GM03348 (cell line): Measurements from ENCODE around the gene DHX9.

Source experiments
- DNase-seq: peaks from one replicate; pipeline ENCODE4 v3.0.0; 2012; ENCODE audit warnings: low spot score

Gene DHX9

DNA sequence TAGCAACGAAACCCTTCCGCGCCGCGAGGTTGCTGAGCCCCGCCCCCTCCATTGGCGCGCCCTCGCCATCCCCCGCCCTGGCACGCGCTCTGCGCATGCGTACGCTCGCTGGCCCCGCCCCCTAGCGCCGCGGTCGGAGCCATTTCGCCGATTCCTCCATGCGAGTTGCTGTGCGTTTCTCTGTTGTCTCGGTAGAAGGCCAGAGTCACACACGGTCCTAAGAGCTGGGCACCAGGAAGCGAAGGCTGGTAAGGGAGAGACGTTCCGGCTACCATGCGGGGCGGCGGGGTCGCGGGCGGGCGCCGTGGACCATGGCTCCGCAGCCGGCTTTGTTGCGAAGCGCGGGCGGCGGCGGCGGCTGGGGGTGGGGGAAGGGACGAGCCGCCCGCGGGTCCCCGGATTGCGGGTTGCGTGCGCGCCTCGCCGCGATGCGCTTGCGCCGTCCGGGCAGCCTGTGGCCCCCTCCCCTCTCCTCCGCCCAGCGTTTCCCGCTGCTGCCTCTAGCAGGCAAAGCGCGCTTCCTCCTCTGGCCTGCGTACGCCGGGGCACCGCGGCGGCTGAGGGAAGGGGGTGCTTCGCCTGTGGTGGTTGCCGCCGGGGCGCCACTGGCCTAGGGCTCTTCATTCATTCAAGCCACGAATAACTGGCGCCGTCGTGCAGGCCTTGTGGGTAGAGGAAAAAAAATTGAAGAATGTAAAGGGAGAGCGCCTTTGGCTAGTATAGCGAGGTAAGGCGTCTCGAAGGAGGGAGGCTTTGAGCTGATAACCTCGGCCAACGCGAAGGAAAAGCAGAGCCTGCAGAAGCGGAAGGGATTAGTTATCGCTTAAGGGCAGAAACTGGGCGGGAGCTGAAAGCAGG, at the start of gene DHX9:
DHX9 (plus strand) TSS at position 139 of the 858 bp plus-strand sequence. CDS start 3,220 bp downstream, outside the sequence.
- peak; percentile 99 for DNase-seq

DNA sequence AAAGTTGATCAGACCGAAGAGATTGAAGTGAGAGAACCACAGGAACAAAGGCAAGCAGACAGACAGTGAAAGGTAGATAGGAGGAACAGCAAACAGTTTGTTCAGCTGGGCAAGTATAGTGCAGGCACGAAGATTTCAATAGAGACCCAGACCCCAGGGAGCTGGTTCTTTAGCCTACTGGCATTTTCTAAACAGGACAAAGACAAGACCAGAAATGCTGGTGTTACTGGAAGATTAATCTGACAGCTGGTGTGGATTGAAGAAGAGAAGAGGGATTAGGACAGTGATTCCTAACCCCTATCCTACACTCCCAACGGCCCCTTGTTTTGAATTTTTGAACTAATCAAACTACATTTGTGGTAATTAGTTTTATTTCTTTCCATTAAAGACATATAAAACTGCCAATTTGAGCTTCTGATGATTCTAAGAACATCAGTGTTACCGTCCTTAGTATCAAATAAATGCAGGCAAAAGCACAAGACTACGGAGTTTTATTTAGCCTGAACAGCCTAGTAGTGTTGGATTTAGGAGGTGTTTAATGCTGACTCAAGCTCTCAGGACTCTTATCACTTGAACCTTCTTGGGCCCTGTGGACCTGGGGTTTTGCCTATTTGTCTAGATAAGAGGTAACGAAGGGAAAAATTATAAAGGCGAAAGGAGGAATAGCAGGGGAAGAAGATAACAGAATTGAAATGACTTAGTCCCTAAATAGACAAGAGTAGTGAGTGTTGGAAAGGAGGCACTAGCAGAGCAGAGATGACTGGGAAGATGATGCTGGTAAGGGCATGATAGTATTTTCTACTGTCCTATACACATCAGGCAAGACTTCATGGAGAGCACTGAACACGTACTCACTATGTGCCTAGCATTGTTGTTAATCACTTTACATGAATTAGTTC, 47.6 kb upstream of the DHX9 start:
- DNase-seq: no peak

DNA sequence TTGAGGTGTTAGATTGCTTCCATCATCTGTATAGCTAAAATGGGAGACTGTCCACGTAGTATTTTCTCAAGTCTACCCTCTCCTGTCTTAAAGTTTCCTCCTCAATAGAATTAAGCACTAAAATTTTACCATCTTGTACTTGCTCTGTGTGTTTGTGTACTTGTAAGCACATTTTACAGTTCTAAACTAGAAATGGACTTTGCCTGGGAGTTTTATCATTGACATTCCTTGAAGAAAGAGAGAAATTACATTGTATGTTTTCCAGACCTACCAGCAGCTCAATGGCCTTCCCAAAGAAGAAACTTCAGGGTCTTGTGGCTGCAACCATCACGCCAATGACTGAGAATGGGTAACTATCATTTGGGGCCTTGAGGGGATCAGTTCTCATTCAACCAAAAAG, 45.1 kb upstream of the DHX9 start:
- DNase-seq: no peak

DNA sequence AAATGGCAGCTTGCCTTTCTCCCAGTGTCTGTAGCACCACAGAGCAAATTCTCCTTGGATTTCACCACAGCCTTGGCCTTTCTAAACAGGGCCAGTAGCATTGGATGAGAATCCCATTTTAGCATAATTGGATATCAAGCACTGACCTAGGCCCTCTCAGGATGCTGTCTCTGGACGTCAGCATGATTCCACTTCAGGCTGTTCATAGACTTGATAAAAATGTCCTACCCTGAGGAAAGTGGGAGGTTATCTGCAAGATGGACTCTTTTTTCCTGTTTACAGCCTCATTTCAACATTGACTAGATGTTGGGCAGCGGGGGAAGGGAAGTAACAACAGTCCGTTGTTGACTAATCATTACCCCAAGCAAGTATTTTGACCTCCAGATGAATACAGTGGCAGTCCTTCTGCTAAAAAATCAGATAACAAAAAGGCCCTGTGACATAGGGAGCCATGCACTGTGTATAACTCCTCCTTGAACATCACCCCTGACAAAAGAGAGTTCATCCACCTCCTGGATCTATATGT, 44.4 kb upstream of the DHX9 start:
- DNase-seq: no peak

DNA sequence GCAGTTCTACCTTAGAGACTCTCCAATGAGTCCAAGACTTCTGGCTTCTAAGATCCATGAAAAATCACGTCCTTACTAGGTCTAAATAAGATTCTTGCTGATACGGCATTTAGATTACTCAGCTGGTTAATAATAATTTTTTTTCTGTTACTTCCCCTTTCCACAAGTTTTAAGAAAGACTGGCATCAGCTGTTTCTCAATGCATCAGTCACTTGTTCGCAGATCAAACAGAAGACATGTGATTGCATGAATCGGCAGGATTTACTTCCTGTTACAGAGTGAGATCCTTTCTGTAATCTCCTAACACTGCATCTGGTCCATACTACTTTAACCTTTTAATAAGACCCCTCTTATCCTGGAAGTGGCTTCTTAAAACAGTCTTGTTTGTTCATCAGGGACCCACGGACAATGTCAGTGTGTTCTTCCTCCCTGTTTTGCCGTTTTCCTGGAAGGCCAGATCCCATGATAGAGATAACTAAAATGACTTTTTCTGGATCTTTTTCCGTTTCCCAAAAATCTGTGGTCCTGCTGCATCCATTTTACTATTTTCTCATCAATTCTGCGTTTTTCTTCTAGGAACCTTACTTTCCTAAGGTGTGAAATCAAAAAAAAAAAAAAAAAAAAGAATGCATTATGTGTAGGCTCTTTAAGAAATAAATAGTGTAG, 43.5 kb upstream of the DHX9 start:
- no peak for DNase-seq

DNA sequence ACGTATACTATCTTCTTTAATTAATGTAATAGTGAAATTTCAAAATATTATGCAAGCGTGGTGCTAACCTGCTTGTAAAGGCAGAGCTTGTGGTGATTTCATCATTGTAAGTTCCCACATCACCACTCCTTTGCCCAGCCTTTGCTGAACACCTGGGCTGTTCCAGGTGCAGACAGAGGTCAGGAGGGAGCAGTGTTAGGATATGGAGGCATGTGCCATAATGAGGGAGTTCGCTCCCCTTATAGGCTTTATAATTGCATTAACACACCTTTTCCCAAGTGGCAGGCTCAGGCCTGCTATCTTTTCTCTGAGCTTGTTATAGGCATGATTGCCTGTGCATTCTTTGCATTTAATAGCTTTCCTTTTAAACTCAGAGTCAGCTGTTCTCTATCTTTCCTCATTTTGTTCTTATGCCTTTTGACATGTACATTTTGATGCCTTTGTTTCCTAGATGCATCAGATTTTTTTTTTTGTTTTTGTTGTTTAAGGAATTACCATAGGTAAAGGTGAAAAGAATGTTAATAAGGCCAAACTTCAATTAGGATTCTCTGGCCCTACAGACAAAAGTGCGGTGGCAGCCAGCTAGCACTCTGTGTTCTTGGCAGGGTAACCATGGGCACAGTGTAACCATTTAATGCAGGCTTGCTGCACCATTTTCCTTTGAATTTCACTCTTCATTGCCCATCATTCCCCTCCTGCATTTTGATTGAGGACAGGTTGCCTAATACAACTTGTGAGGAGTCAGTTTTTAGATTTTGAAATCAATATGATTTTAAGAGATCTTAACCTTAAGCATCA, 36.9 kb upstream of the DHX9 start:
- no peak for DNase-seq

DNA sequence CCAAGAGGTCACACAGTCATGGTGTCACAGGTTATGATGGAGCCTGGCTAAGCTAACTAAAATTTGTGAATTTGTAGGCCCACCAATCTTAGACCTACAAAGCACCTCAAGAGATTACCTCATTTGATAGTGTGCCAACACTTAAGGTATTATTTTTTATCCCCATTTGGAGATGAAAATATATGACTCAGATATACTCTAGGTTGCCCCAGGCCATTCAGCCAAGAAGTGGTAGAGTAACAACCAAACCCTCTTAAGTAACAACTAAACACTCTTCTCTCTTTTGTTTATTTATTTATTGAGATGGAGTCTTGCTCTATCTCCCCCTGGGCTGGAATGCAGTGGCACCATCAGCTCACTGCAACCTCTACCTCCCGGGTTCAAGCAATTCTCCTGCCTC, 35.3 kb upstream of the DHX9 start:
- DNase-seq: no peak

DNA sequence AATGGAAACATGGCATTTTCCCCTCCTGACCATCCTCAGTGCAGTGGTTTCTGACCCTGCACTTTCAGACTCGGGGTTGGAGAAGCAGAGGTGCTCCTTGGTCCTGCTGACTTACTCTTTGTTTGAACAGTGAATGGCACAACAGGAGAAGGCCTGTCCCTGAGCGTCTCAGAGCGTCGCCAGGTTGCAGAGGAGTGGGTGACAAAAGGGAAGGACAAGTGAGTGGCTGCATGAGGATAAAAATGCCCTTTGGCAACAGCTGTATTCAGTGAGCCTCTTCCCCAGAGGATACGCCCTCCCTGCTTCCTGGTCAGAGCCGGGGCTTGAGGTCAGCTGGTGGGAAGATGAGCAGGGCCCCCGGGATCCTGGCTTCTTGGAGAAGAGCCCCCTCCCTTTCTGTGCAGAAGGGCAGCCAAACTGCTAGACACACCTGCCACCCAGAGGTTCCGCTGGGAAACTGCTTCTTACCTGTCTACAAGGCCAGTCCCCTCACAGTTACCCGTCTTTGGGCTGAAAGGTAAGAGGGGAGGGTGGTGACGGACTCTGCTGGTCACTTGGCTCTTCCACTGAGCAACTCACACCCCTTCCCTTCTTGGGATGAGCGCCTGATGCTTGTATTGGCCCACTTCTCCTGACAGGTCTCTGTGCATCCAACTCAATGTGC, 33.0 kb upstream of the DHX9 start:
- no peak for DNase-seq

DNA sequence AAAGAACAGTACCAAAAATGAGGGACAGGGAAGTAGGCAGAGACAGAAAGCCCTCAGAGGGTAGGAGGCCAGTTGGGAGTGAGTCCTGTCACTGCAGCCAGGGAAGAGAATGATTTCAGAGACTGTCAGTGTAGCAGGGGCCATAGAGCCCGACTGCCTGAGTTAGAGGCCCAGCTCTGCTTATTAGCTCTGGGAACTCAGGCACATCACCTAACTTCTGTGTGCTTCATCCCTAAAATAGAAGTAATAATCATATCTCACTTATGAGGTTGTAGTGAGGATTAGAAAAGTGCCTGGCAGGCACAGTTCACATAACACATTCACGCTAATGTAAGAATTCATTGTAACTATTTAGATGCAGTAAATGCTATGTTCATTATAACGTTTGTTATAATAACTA, 31.2 kb upstream of the DHX9 start:
- DNase-seq: no peak

DNA sequence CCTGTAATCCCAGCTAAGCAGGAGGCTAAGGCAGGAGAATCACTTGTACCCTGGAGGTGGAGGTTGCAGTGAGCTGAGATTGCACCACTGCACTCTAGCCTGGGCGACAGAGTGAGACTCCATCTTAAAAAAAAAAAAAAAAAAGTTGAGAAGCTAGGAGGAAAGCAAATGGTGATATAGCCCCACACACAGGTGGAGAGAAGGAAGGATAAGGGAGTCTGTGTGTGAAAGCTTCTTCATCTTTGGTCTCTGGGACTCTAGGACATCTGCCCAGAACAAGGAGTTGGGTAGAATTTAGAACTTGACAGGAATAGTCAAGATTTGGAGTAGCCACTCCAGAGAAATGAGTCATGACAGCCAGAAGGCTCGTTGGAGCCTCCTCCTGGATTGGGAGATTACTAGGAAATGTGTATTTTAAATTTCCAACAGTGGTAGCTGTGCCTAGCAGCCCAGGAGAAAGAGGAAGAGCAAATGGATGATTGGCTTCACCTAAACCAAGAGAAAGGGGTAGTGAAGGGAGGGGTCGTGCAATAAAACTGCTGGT, 29.7 kb upstream of the DHX9 start:
- DNase-seq: peak; percentile 24

DNA sequence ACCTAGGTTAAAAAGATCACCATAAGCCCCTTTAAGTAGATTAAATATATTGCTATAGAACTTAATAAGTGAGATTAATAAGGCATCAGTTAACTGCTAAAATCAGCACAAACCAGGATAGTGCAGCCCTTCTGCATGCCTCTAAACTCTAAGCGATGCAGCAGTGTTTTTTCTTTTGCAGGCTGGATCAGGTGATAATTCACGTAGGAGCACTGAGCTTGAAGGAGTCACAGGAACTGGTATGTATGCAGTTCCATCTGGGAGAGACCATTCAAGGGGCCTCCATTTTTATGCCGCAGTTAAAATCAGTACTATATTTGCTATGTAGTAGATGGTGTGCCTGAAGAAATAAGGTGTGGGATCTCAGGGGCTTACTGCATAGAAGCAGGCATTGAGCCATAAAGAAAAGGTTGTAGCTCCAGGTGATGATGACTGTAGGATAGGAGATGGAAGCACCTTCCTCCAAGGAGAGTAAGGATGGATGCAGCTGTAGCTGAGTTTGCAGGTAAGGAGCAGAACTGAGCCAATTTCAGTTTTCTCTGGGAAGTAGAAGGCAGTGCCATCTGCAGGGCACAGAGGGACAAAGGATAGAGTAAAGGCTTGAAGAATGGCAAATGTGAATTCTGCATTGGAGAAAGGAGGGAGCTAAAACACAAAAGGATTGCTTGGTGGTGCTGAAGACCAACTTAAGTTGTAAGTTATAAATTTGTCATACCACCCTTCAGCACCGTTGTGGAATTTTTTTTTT, 27.0 kb upstream of the DHX9 start:
- DNase-seq: no peak

DNA sequence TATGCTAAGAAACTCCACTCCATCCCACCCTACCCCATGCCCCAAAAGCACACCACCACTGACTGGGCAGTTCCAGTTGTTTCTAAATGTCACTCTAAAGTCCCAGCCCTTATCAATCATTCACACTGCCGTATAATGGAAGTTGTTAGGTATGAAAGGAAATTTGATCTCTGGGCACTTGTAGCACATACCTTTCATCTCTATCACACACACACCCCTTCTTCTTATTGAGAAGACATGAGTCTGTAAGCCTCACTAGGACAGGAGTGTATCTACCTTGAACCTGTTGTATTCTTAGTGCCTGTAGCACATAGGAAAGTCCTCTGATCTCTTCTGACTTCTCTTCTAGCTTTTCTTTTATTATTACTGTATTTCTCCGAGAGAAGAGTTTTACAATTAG, 22.3 kb upstream of the DHX9 start:
- no peak for DNase-seq

DNA sequence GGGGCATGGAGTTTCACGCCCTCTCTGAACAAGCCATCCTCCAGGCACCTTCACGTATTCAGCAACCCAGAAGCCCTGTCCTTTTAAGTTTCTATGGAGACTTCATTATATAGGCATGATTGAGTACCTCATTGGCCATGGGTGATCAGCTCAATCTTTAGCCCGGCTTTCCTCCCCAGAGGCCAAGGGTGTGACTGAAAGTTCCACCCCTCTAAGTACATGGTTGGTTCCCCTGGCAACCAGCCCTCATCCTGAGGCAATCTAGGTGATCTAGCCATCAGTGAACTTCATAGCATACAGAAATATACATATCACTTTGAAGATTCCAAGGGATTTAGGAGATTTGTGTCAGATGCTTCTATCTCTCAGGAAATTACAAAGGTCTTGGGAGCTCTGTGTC, 21.3 kb upstream of the DHX9 start:
- DNase-seq: no peak

DNA sequence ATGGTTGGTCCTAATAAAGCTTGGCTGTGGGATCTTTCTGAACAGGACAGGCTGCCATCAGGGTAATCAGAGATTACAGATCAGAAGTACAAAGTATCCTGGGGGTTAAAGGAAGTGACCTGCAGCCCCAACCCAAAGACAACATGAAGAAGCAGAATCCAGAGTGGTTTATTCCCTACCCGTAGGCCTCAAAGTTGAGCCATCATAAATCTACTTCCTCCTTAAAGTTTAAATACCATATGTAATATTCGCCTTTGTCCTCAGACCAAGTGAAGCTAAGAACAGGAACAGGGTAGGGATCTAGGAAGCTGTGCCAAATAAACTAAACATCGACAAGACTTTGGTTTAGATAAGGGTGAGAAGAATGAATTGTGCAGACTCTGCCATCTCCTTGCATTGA, 15.9 kb upstream of the DHX9 start:
- no peak for DNase-seq

DNA sequence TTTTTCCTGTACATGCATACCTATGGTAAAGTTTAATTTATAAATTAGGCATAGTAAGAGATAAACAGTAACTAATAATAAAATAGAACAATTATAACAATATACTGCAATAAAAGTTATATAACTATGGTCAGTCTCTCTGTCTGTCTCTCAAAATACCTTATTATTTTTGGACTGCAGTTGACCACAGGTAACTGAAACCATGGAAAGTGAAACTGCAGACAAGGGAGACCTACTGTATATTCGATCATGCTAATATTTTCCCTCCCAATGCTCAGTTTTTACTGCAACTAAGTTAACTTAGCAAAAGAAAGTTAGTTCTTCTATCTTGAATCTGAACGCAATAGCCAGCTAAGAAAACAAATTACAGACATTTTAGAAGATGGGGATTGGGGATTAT, 12.3 kb upstream of the DHX9 start:
- DNase-seq: no peak

DNA sequence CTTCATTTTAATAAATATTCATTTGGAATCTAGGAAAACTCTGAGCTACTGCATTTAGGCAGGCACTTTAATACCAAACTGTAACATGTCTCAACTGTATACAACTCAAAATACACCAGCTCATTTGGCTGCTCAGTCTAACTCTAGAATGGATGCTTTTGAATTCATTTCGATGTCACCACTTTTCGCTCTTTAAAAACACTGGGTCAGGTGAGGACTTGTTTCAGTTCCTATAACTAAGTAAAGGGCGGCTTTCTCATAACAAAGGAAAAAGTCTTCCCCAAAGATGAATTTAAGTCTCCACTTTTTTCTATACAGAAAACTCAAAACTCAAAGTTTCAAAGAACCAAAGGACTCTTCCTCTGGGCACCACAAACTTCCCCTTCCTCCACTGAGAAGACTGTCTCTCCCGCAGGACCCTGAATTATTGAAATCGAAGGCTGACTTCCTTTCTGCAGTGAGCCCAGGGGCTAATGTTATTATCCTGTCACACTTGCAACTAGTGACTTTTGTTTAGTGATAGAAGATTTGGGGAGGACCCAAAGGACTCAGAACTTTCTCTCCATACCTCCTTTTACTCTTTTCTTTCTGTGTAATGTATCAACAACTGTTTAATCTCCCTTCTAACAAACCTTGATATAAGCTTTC, 9.7 kb upstream of the DHX9 start:
- no peak for DNase-seq

DNA sequence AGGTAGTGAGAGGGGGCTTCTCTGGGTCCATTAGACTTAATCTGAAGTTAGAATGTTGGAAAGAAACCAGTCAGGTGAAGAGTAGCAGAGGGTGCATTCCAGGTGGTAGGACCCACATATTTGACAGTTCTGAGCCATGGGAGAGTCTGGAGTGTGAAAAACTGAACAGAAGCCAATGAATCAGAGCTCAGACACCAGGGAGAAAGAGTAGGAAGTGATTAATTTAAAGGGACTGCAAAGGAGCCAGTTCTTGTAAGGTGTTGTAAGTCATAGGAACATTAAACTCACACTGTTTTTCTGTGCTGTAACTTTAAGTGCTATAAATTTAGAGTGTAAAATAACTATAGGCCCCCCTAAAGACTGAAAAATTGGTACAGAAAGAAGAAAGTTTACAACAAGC, 5.9 kb upstream of the DHX9 start:
- DNase-seq: no peak

DNA sequence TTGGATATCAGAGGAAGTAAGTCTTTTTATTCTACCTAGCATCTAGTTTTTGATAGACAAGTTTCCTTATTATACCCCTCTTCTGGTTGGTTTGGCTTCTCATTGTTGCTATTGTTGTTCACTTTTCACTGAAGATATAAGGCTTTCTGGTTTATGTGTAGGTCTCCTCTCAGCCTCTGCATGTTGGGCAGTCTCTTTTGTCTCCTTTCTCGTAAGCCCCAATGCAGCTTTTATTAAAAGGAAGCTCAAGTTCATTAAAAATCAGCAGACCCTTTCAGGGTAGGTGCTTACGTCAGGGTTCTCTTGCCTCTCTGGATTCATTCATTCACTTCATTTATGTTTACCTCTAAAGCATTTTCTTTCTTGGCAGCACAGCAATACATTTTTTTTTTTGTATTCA, 4.8 kb upstream of the DHX9 start:
- DNase-seq: no peak

DNA sequence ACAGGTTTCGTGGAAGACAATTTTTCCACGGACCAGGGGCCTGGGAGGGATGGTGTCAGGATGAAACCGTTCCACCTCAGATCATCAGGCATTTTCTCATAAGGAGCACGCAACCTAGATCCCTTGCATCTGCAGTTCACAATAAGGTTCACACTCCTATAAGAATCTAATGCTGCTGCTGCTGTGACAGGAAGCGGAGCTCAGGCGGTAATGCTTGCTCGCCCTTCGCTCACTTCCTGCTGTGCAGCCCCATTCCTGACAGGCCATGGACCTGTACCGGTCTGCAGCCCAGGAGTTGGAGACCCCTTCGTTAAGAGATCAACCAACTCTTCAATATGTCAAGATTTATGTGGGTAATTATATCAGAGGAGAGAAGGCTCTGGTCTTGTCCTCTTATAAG, 3.3 kb upstream of the DHX9 start:
- no peak for DNase-seq
